ENCODE measurements around the gene ZBTB49.

Gene ZBTB49

DNA sequence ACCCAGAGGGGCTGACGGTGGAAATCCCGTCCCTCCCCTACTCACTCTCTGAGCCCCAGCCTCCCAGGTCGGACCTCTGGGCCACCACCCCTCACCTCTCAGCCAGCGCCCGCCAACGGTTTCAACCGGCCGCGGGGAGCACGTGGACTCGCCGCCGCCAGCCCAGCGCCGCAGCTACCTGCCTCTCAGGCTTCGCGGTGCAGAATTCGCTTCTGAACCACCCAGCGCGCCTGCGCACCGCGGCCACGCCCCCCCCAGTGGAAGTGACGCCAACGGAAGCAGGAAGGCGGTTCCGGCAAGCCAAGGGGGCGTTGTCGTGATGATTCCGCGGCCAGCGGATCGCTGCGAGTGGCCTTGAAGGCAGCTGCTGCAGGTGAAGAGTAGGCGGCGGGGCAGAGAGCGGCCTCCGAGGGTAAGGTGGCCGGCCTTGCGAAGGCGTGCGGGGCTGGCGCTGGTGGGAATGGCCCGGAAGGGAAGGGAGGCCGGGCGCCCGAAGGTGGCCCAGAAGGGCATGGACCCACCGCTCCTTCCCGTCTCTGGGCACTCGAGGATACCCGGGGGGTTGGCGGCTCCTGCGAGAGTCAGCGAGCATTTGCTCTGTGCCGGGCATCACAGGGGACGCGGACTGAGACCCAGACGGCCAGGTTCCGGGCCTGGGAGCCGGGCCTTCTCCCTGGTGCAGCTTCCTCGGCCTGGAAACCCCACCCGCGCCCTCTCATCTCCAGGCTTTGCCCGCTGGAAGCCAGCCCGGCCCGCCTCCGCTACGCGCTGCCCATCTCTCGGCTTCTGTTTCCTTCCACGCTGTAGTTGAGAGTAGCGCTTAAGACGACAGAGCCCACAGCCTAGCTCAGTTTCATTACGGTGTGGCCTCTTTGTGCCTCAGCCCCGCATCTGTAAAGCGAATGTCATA lies at the start of gene ZBTB49, which contains the start of gene LYAR (continued):
- no peak for TF ChIP-seq REST (tag by site-specific recombination; IDR thresholded peaks at IDR 0.05)
- TF ChIP-seq HOXA7 (CRISPR knock-in tag; IDR thresholded peaks at IDR 0.05; ENCODE audit: borderline replicate concordance), result no peak
- 0 out of 2 replicates have a peak, but pooled peaks have one; percentile 30 for TF ChIP-seq ZNF610 (tag by site-specific recombination; IDR thresholded peaks at IDR 0.05; ENCODE audit: borderline replicate concordance)
- no peak for TF ChIP-seq ZNF510 (tag by site-specific recombination; IDR thresholded peaks at IDR 0.05; ENCODE audit: insufficient replicate concordance)
- no peak for TF ChIP-seq ZFP3 (tag by site-specific recombination; IDR thresholded peaks at IDR 0.05; ENCODE audit: low read depth)
- TF ChIP-seq ZNF133 (tag by site-specific recombination; IDR thresholded peaks at IDR 0.05), result no peak
- no peak for TF ChIP-seq ZNF791 (tag by site-specific recombination; IDR thresholded peaks at IDR 0.05)
- TF ChIP-seq KLF17 (tag by site-specific recombination; IDR thresholded peaks at IDR 0.05), result no peak
- TF ChIP-seq ZBTB21 (tag by site-specific recombination; IDR thresholded peaks at IDR 0.05), result peak; percentile 60; the same call in 1 of the 2 replicates
- TF ChIP-seq, protein P1, sequence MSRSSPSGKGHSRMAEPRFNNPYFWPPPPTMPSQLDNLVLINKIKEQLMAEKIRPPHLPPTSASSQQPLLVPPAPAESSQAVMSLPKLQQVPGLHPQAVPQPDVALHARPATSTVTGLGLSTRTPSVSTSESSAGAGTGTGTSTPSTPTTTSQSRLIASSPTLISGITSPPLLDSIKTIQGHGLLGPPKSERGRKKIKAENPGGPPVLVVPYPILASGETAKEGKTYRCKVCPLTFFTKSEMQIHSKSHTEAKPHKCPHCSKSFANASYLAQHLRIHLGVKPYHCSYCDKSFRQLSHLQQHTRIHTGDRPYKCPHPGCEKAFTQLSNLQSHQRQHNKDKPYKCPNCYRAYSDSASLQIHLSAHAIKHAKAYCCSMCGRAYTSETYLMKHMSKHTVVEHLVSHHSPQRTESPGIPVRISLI (tag by site-specific recombination; IDR thresholded peaks at IDR 0.05), result no peak
- no peak for TF ChIP-seq ZNF19 (tag by site-specific recombination; IDR thresholded peaks at IDR 0.05; ENCODE audit: low read depth)
- no peak for TF ChIP-seq ZNF707 (tag by site-specific recombination; IDR thresholded peaks at IDR 0.05)
- TF ChIP-seq, protein P2, sequence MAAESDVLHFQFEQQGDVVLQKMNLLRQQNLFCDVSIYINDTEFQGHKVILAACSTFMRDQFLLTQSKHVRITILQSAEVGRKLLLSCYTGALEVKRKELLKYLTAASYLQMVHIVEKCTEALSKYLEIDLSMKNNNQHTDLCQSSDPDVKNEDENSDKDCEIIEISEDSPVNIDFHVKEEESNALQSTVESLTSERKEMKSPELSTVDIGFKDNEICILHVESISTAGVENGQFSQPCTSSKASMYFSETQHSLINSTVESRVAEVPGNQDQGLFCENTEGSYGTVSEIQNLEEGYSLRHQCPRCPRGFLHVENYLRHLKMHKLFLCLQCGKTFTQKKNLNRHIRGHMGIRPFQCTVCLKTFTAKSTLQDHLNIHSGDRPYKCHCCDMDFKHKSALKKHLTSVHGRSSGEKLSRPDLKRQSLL (tag by site-specific recombination; IDR thresholded peaks at IDR 0.05), result no peak
- TF ChIP-seq ZNF677 (tag by site-specific recombination; IDR thresholded peaks at IDR 0.05), result no peak
- TF ChIP-seq ZNF292 (tag by site-specific recombination; IDR thresholded peaks at IDR 0.05; ENCODE audit: borderline replicate concordance, low read depth), result no peak
- no peak for TF ChIP-seq ZNF202 (tag by site-specific recombination; IDR thresholded peaks at IDR 0.05; ENCODE audit: borderline replicate concordance)
- peak; percentile 84 for TF ChIP-seq ZNF449 (tag by site-specific recombination; IDR thresholded peaks at IDR 0.05)
- TF ChIP-seq ZNF266 (tag by site-specific recombination; IDR thresholded peaks at IDR 0.05; ENCODE audit: low read depth), result no peak
- no peak for TF ChIP-seq SETDB1 (IDR thresholded peaks at IDR 0.05; ENCODE audit: insufficient read length, low read length)
- TF ChIP-seq SP7 (tag by site-specific recombination; IDR thresholded peaks at IDR 0.05), result peak; percentile 42; the same call in 1 of the 2 replicates
- no peak for TF ChIP-seq ZNF169 (tag by site-specific recombination; IDR thresholded peaks at IDR 0.05)
- TF ChIP-seq ZNF776 (tag by site-specific recombination; IDR thresholded peaks at IDR 0.05; ENCODE audit: borderline replicate concordance), result no peak
- TF ChIP-seq, protein P3, sequence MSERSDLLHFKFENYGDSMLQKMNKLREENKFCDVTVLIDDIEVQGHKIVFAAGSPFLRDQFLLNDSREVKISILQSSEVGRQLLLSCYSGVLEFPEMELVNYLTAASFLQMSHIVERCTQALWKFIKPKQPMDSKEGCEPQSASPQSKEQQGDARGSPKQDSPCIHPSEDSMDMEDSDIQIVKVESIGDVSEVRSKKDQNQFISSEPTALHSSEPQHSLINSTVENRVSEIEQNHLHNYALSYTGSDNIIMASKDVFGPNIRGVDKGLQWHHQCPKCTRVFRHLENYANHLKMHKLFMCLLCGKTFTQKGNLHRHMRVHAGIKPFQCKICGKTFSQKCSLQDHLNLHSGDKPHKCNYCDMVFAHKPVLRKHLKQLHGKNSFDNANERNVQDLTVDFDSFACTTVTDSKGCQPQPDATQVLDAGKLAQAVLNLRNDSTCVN (tag by site-specific recombination; optimal IDR thresholded peaks at IDR 0.05), result peak; percentile 34
- no peak for TF ChIP-seq ZNF560 (tag by site-specific recombination; IDR thresholded peaks at IDR 0.05; ENCODE audit: borderline replicate concordance)
- no peak for TF ChIP-seq HOXC10 (CRISPR knock-in tag; IDR thresholded peaks at IDR 0.05)
- TF ChIP-seq, protein P4, sequence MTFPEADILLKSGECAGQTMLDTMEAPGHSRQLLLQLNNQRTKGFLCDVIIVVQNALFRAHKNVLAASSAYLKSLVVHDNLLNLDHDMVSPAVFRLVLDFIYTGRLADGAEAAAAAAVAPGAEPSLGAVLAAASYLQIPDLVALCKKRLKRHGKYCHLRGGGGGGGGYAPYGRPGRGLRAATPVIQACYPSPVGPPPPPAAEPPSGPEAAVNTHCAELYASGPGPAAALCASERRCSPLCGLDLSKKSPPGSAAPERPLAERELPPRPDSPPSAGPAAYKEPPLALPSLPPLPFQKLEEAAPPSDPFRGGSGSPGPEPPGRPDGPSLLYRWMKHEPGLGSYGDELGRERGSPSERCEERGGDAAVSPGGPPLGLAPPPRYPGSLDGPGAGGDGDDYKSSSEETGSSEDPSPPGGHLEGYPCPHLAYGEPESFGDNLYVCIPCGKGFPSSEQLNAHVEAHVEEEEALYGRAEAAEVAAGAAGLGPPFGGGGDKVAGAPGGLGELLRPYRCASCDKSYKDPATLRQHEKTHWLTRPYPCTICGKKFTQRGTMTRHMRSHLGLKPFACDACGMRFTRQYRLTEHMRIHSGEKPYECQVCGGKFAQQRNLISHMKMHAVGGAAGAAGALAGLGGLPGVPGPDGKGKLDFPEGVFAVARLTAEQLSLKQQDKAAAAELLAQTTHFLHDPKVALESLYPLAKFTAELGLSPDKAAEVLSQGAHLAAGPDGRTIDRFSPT (tag by site-specific recombination; IDR thresholded peaks at IDR 0.05), result peak; percentile 40; the same call in 1 of the 2 replicates
- TF ChIP-seq ZNF157 (tag by site-specific recombination; IDR thresholded peaks at IDR 0.05), result no peak
